Left ventricle myocardium superior (tissue), 1 donor: ENCODE results near the gene BCR. TPM values are rescaled to one million over a fixed set of nuclear protein-coding genes. Genes with fewer than 3 reads are reported as not detected.

Experiments used
- ATAC-seq: fragments of 200-7000 bp; cut with Tn5 transposase; one replicate; pipeline ENCODE4 v1.9.1; 2020; ENCODE audit warnings: mild to moderate bottlenecking, moderate library complexity
- DNase-seq: peaks from one replicate; pipeline ENCODE4 v3.0.0-alpha.2; 2020
- intact Hi-C: fragments of 100-400 bp; cut with micrococcal nuclease; formaldehyde crosslinking; loops from one replicate; pipeline ENCODE4 v1.11.0; 2022
- total RNA-seq: library from RNA; stranded (reverse); fragmentation: NEBNext Ultra II Directional; extraction: Animal tissue kit (Norgen Biotek cat#: 25700); gene quantifications from one replicate; pipeline ENCODE4 v1.2.1, GENCODE V29; 2021
- donor health status: DM: no; HTN: yes; CAD: no; lungs with severe emphysema.

BCR gene
- total RNA-seq, 1 donor from 2014 or later, result 25.0 TPM

GRCh38 chr22:23263651-23264555 is 83.6 kb downstream of the BCR start:
- ATAC-seq (no peak), DNase-seq (no peak)
- intact Hi-C loops, result no loop called here

- ATAC-seq (peak; percentile 44), DNase-seq (no peak)
- intact Hi-C loops, result no loop called here
Observed at GRCh38 chr22:23264610-23265367, 84.5 kb downstream of the BCR start.

GRCh38 chr22:23265368-23265700 is 85.0 kb downstream of the BCR start:
- intact Hi-C loops, result no loop called here
- DNase-seq, result no peak
- no peak for ATAC-seq

GRCh38 chr22:23266780-23267179 is 86.5 kb downstream of the BCR start:
- no peak for ATAC-seq
- intact Hi-C loops, result no loop called here
- DNase-seq, result no peak

- ATAC-seq (no peak), DNase-seq (no peak)
- intact Hi-C loops, result no loop called here
Observed at GRCh38 chr22:23267226-23268043, 87.1 kb downstream of the BCR start.

- DNase-seq (no peak), ATAC-seq (no peak)
- intact Hi-C loops, result no loop called here
Observed at GRCh38 chr22:23268139-23268712, 87.9 kb downstream of the BCR start.

GRCh38 chr22:23268877-23269276 is 88.6 kb downstream of the BCR start:
- intact Hi-C loops, result no loop called here
- DNase-seq (no peak), ATAC-seq (no peak)

- ATAC-seq (no peak), DNase-seq (no peak)
- intact Hi-C loops, result no loop called here
Observed at GRCh38 chr22:23269441-23270211, 89.3 kb downstream of the BCR start.

- intact Hi-C loops, result no loop called here
- ATAC-seq (no peak), DNase-seq (no peak)
Observed at GRCh38 chr22:23270212-23270733, 90.0 kb downstream of the BCR start.

- no peak for DNase-seq
- intact Hi-C loops, result no loop called here
- no peak for ATAC-seq
Observed at GRCh38 chr22:23270798-23271596, 90.7 kb downstream of the BCR start.

GRCh38 chr22:23271597-23271908 is 91.2 kb downstream of the BCR start:
- intact Hi-C loops, result no loop called here
- no peak for ATAC-seq
- no peak for DNase-seq

- DNase-seq, result no peak
- intact Hi-C loops, result no loop called here
- ATAC-seq, result no peak
Observed at GRCh38 chr22:23272371-23272770, 92.1 kb downstream of the BCR start.

- no peak for ATAC-seq
Observed at GRCh38 chr22:23272834-23273233, 92.5 kb downstream of the BCR start.

GRCh38 chr22:23273445-23274145 is 93.3 kb downstream of the BCR start:
- ATAC-seq (no peak), DNase-seq (no peak)
- intact Hi-C loops, result no loop called here

More at GRCh38 chr22:23272834-23273233, 92.5 kb downstream of the BCR start:
- DNase-seq, result no peak
- intact Hi-C loops, result no loop called here

GRCh38 chr22:23274146-23274526 is 93.8 kb downstream of the BCR start:
- DNase-seq (no peak), ATAC-seq (no peak)
- intact Hi-C loops, result no loop called here

GRCh38 chr22:23274891-23275694 is 94.8 kb downstream of the BCR start:
- DNase-seq (no peak), ATAC-seq (no peak)
- intact Hi-C loops, result no loop called here
